Erythroblast (primary cell): ENCODE data around the gene C18orf32.
"Not testable (repeated sequence)": the region's sequence is repeated elsewhere in the genome, so short reads cannot be mapped to it uniquely, and the experiment has no call there.

ENCODE experiments used
- DNase-seq, 2 experiments: peaks; one replicate each; lab custom pipeline; 2025; lab: John Stamatoyannopoulos, UW
- GATA1 ChIP-seq: IDR thresholded peaks from 2 replicates; pipeline ENCODE4 v1.6.1; 2011; ENCODE audit warnings: low read depth, mild to moderate bottlenecking, control low read depth, low read length, moderate library complexity
- POLR2A ChIP-seq: IDR thresholded peaks from 2 replicates; pipeline ENCODE4 v1.6.1; 2011; ENCODE audit warnings: mild to moderate bottlenecking, low read length

C18orf32 gene

GRCh38 chr18:49467599-49467998, 19.4 kb downstream of the C18orf32 start:
- DNase-seq, result no peak
- no peak for TF ChIP-seq GATA1

- DNase-seq, result no peak
These were observed 19.9 kb downstream of the C18orf32 start for GRCh38 chr18:49467019-49467563.

GRCh38 chr18:49464718-49465598, 22.1 kb downstream of the C18orf32 start:
- TF ChIP-seq GATA1, result no peak
- no peak for TF ChIP-seq POLR2A
- peak; percentile 27 to 30 for DNase-seq

More at GRCh38 chr18:49467019-49467563, 19.9 kb downstream of the C18orf32 start:
- no peak for TF ChIP-seq GATA1
- TF ChIP-seq POLR2A, result no peak

- TF ChIP-seq GATA1 (no peak), POLR2A (no peak)
- DNase-seq, result no peak
These were observed 25.4 kb downstream of the C18orf32 start for GRCh38 chr18:49461602-49461977.

GRCh38 chr18:49460976-49461601, 25.9 kb downstream of the C18orf32 start:
- DNase-seq, result no peak
- TF ChIP-seq GATA1 (no peak), POLR2A (no peak)

- TF ChIP-seq POLR2A (no peak), GATA1 (no peak)
- DNase-seq, result no peak
These were observed 27.4 kb downstream of the C18orf32 start for GRCh38 chr18:49459404-49460171.

- no peak for TF ChIP-seq POLR2A
- no peak for DNase-seq
These were observed 29.4 kb downstream of the C18orf32 start for GRCh38 chr18:49457616-49458015.

- DNase-seq, result peak in 1 of 2 experiments; percentile 19
- TF ChIP-seq POLR2A, result no peak
- no peak for TF ChIP-seq GATA1
These were observed 30.2 kb downstream of the C18orf32 start for GRCh38 chr18:49456794-49457193.

- DNase-seq, result not testable (repeated sequence)
These were observed 34.5 kb downstream of the C18orf32 start for GRCh38 chr18:49452534-49452933.

GRCh38 chr18:49447810-49448745, 39.0 kb downstream of the C18orf32 start:
- TF ChIP-seq POLR2A (no peak), GATA1 (no peak)
- DNase-seq, result peak; percentile 83 to 90

GRCh38 chr18:49446481-49446880, 40.6 kb downstream of the C18orf32 start:
- TF ChIP-seq POLR2A, result no peak
- TF ChIP-seq GATA1, result no peak
- DNase-seq, result no peak

- TF ChIP-seq GATA1, result no peak
- no peak for TF ChIP-seq POLR2A
- DNase-seq, result no peak
These were observed 42.5 kb downstream of the C18orf32 start for GRCh38 chr18:49444581-49444980.

- TF ChIP-seq GATA1 (no peak), POLR2A (no peak)
- DNase-seq, result no peak
These were observed 43.2 kb downstream of the C18orf32 start for GRCh38 chr18:49443837-49444236.
